HG03521 (cell line): ENCODE data around the gene ITPR3.

ENCODE experiments used
- ATAC-seq: cut with Tn5 transposase; IDR thresholded peaks from one replicate; pipeline ENCODE4 v1.9.1; 2021; ENCODE audit warnings: mild to moderate bottlenecking, moderate library complexity; ENCODE audit not compliant: unreplicated experiment

The ITPR3 gene

DNA sequence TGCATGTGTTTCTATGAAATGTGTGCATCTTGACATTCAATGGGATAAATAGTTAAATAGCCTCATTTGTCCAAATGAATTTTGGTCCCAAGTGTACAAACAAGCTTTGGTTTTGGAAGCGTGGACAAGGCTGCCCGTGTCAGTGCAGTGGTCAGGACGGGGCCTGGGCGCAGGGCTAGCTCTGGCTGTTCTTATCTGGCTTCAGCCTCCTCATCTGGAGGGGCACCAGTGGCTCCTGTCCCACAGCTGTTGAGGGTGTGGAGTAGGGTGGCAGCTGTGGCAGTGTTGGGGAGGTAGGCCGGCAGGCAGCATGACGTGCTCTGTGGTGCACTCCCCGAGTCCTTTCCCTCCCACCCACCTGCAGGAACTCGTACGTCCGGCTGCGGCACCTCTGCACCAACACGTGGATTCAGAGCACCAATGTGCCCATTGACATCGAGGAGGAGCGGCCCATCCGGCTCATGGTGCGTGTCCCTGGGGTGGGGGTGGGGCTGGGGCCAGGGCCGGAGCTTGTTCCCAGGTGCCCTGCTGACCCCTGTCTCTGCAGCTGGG lies 43.5 kb downstream of the ITPR3 start:
- ATAC-seq: no peak

DNA sequence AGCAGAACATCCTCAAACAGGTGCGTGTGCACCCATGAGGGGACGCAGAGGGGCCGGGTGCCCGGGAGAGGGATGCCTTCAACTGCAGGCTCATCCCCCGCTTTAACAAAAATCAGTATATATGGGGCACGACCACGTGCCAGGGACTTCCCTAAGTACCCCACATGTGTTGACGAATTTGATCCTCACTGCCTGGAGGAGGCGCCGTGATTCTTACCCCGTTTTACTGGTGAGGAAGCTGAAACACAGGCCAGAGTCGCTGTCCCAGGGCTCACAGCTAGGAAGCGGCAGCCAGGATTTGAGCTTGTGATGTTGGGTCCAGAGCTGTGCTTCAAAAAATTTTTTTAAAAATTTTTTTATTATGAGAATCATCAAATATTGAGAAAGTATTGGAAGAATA lies 44.8 kb downstream of the ITPR3 start:
- ATAC-seq: no peak

DNA sequence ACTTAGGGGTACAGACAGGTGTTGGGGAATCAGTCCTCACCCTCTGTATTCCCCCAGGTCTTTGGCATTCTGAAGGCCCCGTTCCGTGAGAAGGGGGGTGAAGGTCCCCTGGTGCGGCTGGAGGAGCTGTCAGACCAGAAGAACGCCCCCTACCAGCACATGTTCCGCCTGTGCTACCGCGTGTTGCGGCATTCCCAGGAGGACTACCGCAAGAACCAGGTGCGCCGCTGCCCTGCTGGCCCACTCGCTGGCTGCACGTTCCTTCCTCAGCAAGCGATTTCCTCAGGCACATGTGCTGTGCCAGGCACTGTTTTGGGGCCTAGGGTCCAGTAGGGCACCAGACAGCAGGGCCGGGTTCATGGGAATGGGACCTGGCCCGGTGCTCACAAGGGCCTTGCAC lies 46.0 kb downstream of the ITPR3 start:
- no peak for ATAC-seq

DNA sequence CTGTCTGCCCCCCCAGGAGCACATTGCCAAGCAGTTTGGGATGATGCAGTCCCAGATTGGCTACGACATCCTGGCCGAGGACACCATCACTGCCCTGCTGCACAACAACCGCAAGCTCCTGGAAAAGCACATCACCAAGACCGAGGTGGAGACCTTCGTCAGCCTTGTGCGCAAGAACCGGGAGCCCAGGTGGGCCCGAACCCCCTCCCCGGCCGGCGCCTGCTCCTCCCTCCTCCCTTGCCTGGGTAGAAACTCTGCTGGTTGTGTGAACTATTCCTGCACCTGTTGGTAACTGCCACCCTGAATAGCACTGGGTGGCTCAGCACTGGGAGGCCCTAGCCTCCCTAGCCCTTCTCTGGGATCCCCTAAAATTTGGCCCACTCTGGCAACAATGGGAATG lies 46.7 kb downstream of the ITPR3 start:
- ATAC-seq: no peak

DNA sequence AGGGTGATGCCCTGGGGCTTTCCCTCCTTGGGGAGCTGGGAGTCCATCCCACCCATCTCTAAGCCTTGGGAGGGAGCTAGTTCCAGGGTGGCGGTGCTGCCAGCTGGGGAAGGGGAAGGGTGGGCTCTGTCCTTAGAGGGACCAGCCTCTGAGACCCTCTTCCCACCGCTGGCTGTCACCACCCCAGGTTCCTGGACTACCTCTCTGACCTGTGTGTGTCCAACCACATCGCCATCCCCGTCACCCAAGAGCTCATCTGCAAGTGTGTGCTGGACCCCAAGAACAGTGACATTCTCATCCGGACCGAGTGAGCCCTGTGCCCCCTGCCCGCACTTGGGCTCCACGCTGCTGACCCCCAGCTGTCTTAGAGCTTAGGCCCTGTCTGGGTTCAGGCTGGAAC lies 47.2 kb downstream of the ITPR3 start:
- no peak for ATAC-seq

DNA sequence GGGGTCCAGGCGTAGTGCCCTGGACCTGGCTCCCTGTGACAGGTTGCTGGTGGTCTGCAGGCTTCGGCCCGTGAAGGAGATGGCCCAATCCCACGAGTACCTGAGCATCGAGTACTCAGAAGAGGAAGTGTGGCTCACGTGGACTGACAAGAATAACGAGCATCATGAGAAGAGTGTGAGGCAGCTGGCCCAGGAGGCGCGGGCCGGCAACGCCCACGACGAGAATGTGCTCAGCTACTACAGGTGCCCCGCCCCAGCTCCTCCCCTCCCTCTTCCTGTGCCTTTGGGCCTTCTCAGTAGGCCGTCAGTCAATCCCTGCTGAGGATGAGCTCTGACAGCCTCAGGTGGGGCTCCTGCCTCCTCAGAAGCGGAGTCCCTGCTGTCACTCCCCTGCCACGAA lies 47.8 kb downstream of the ITPR3 start:
- ATAC-seq: no peak

DNA sequence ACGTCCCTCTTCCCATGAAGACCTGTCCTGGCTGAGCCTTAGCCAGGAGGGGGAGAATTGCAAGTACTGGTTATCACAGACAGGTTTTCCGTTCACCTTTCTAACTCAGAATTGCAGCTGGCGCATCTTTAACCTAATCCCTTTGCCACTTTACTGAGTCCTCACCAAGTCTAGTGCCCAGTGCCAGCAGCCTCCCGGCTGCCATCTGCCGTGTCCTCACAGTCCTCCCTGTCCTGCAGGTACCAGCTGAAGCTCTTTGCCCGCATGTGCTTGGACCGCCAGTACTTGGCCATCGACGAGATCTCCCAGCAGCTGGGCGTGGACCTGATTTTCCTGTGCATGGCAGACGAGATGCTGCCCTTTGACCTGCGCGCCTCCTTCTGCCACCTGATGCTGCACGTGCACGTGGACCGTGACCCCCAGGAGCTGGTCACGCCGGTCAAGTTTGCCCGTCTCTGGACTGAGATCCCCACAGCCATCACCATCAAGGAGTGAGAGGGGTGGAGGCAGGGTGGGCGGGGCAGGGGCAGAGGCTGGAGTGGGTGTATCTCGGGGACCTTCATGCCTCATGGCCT lies 49.1 kb downstream of the ITPR3 start:
- no peak for ATAC-seq

DNA sequence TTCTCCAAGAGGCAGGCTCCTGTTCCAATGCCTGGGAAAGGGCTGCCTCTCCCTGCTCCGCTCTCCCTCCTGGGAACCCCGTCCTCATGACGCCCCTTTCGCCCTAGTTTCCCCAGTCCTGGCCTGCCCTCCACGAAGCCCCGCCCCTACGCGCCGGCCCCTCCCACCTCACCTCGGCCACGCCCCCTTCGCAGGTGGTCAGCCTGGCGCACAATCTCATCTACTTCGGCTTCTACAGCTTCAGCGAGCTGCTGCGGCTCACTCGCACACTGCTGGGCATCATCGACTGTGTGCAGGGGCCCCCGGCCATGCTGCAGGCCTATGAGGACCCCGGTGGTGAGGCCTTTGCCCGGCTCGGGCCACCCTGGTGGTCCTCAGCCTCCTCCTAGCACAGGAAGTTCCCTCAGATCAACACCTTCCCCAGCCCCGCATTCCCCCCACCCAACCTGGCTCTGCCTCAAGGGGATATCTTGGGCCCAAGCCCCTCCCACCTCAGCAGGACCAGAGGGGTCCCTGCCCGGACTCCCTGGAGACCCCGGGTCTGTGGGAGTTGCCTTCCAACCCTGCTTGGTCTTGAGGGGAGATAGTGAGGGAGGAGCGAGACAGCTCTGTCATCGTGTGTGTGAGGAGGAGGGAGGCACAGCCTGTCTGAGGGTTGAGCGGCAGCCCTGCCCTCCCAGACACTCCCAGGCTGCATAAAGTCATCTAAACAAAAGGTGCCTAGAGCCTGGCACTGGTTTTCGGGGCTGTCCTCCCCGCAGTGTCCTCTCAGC lies 50.0 kb downstream of the ITPR3 start:
- ATAC-seq: no peak

DNA sequence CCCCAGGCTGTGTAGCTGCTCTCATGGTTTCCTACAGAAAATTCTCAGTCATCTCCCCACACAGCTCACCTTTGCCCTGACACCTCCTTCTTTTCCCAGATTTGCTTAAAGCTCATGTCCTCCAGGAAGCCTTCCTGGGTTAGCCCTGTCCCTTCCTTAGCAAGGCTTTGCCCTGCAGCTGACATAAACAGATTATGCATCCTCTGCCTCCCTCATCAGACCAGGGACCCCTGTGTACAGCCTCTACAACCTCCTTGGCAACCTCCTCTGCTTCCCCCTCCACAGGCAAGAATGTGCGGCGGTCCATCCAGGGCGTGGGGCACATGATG lies 50.6 kb downstream of the ITPR3 start:
- ATAC-seq: no peak

DNA sequence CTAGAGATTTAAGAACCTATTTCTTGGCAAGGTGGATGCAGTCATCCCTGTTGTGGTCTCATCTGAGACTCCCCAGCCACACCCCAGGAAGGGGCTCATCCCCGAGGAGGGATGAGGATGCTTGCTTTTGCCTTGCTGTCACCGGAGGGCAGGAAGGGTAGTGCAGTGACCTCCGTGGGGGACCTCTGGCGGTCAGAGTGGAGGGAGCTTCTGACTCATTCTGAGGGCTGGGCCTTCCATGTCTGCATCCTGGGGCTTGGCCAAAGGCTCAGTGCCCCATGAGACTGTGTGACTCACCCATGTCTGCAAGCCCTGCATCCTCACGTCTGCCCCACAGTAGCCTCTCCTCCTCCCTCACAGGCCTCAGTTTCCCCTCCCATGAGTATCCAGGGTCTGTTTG lies 51.7 kb downstream of the ITPR3 start:
- ATAC-seq: no peak

DNA sequence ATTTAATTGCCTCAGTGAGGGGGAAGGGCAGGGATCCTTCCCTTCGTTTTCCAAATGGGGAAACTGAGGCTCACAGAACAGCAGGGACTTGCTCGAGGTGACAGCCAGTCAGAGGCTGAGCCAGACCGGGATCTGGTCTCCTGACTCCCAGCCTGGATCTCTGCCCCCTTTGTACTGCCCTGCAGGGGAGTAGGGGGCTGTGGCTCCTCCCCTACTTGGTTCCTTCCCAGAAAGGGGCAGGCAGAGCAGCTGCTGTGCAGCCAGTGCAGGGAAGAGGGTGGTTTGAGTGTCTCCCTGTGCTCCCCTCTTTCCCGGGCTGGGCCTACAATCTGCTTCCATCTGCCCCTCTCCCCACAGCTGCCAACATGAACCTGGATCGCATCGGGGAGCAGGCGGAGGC lies 52.7 kb downstream of the ITPR3 start:
- no peak for ATAC-seq

DNA sequence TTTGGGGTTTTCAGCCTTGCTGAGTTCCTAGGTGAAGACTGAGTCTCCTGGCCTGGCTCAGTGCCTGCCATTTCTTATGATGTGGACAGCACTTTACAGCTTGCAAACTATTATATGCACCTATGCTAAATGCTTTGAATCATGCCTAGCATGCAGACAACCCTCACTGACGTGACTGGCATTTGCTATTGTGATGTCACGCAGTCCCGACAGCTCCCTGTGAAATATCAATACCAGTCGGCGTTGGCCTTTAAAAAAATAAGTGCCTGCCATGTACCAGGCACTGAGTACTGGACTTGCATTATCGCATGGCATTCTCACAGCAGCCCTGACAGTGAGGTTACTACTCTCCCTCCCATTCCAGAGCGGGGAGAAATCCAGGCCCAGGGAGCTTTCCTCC lies 54.8 kb downstream of the ITPR3 start:
- ATAC-seq: no peak

DNA sequence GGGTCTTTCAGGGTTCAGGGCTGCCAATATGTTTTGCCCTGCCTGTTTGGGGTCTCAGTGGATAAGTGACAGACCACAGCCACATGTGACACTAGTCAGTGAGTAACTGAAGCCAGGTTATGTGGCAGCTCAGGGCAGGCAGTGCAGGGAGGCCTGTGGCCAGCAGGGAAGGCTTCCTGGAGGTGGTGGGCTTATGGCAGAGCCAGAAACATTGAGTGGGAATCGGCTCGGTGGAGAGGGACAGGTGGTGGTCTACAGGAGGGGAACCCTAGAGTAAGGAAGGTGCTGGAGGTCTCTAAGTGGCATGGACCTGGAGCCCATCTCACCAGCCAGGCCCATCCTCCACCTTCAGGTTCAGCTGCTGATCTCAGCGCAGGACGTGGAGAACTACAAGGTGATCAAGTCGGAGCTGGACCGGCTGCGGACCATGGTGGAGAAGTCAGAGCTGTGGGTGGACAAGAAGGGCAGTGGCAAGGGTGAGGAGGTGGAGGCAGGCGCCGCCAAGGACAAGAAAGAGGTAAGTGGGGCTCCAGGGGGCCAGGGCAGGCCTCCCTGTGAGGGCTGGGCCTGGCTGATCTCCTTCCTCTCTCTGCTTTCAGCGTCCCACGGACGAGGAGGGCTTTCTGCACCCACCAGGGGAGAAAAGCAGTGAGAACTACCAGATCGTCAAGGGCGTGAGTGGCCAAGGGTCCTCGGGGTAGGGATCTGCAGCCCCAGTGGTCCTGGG lies 55.5 kb downstream of the ITPR3 start:
- ATAC-seq: no peak

DNA sequence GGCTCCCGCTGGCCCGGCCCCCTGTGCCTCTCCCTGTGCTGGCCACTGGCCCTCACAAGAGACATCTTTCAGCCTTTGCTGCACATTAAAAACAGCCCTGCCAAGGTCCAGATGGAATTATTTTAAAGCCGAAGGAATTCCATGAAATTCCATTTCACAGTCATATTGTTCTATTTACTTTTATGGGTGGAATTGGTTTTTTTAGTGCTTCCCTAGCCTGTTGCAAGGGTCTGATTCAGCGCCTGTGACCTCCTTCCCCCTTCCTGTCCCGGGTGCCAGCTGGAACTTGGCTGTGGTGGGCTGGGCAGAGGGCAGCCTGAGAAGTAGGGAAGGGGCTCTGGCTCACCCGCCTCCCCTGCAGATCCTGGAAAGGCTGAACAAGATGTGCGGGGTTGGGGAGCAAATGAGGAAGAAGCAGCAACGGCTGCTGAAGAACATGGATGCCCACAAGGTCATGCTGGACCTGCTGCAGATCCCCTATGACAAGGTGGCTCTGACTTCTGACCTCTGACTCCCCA lies 56.1 kb downstream of the ITPR3 start:
- no peak for ATAC-seq

DNA sequence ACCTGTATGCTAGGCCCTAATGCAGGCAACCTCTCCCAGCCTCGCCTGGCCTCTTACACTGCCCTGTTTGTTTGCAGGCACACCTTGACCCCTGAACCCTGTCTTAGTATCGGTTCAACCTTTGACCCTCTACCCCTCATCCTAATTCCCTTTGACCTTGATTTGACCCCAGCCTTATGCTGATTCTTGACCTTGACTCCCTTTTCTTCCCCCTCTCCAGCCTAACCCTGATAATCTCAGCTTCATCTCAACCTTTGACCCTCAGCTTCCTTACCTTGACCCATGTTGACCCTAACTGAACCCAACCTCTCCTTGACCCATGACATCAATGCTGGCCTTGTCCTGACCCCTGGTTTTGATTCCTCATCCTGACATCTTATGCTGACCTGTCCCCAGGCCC lies 56.6 kb downstream of the ITPR3 start:
- no peak for ATAC-seq

DNA sequence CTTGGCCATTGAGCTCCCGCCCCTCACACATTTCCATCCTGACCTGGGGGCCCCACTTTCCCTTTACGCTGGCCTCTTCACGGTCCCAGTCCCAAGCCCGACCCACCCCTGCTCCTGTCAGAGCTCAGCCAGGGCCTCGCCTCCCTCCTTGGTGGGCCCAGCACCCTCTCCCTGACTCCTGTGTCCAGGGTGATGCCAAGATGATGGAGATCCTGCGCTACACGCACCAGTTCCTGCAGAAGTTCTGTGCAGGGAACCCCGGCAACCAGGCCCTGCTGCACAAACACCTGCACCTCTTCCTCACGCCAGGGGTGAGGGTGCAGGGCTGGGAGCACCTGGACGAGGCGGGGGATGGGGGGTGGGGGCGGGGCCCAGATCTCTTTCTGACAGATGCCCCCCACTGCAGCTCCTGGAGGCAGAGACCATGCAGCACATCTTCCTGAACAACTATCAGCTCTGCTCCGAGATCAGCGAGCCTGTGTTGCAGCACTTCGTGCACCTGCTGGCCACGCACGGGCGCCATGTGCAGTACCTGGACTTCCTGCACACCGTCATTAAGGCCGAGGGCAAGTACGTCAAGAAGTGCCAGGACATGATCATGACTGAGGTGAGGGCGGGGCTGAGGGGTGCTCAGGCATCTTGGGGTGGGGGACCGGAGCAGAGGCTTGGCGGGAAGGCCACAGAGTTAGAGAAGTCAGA lies 57.3 kb downstream of the ITPR3 start:
- no peak for ATAC-seq

DNA sequence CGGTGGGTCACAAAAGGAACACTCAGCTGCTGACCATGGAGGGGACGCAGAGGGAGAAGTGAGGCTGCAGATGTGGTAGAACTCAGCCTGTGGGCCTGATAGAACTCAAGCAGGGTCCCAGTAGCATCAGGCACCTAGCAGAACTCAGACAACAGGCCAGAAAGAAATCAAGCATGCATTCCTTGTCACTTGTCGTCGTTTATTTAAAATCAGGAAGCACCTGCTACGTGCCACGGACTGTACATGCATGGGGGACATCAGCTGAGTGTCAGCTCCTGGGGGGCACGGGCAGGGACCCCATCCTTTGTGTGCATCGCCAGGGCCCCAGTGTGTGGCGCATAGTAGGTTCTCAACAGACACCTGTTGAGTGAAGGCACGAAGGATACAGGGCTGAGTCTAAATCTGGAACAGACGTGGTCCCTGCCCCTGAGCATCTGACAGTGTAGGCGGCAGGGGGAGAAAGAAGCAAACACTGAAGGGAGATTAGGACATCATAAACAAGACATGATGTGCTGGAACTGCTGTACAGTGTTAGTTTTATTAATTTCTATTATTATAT lies 57.9 kb downstream of the ITPR3 start:
- no peak for ATAC-seq

DNA sequence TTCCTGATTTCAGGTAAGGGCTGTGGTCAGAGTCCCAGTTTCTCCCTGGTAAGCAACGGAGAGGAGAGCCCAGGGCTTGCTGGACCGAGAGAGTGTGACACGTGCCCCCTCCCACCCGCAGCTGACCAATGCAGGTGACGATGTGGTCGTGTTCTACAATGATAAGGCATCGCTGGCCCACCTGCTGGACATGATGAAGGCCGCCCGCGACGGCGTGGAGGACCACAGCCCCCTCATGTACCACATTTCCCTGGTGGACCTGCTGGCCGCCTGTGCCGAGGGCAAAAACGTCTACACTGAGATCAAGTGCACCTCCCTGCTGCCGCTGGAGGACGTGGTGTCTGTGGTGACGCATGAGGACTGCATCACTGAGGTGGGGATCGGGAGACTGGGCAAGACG lies 58.6 kb downstream of the ITPR3 start:
- no peak for ATAC-seq

DNA sequence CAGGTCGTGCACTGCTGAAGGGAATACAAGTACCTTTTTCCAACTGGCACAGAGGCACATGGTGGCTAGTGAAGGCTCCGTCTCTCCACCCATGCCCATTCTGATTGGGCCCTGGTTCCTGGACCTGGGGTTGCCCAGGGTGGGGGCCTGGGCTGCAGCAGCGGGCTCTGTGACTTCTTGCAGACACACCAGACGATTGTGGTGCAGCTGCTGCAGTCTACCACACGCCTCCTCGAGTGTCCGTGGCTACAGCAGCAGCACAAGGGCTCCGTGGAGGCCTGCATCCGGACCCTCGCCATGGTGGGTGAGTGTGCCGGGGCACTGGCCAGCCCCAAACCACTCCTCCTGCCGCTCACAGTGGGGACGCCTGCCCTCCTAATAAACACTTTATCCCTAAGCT lies 61.2 kb downstream of the ITPR3 start:
- no peak for ATAC-seq

DNA sequence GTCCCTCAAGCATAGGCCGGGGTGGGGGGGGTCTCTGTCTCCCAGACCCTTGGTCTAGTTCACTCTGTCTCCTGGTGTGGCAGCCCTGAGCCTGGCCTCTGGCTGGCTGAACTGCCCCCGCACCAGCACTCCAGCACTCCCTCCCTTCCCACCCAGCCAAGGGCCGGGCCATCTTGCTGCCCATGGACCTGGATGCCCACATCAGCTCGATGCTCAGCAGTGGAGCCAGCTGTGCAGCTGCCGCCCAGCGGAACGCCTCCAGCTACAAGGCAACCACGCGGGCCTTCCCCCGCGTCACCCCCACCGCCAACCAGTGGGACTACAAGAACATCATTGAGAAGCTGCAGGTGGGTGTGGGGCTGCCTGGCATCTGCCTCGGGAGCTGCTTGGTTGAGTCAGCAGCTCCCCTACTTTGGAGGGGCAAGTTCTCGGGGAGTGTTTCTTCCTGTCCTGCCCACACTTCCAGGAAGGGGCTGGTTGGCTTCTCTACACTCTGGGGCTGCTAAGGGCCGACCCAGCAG lies 62.0 kb downstream of the ITPR3 start:
- ATAC-seq: no peak
